ENCODE data around the gene LRRC19.

- TF ChIP-seq EZH2 (IDR thresholded peaks at IDR 0.05) (no peak), POLR2AphosphoS5 (IDR thresholded peaks at IDR 0.05; ENCODE audit: borderline replicate concordance, low read depth, low read length) (no peak)
Observed at GRCh38 chr9:26945591-26945990, 59.9 kb downstream of the LRRC19 start.
